H1 (cell line): ENCODE measurements around the gene ANO6. TPM values are rescaled to one million over a fixed set of nuclear protein-coding genes. Genes with fewer than 3 reads are reported as not detected.

ENCODE experiments used
- CTCF ChIA-PET: fragments of 300-600 bp; sonication (Branson Sonifier 250); formaldehyde crosslinking; loops from one replicate; lab custom pipeline; 2021; ENCODE audit not compliant: partially characterized antibody; lab: Charles Lee
- POLR2A ChIA-PET: fragments of 300-600 bp; sonication (Branson Sonifier 250); formaldehyde crosslinking; loops from one replicate; lab custom pipeline; 2021; ENCODE audit warnings: inconsistent platforms; ENCODE audit not compliant: partially characterized antibody; lab: Charles Lee
- DNase-seq, 2 experiments: peaks; one replicate each; pipeline versions ENCODE4 v3.0.0 to v3.0.0-alpha.2; 2010 to 2022; ENCODE audit warnings: low spot score in 2 of 2, low read depth in 1 of 2, mixed read lengths in 1 of 2
- FAIRE-seq: peaks from 2 replicates; lab custom pipeline; 2011; peaks lifted over from hg19 to GRCh38; lab: Jason Lieb, UNC
- H2AFZ ChIP-seq: 2 replicates; pipeline ENCODE4 v1.8.1; 2012; ENCODE audit warnings: low read length, inconsistent platforms
- H2AK5ac ChIP-seq: 2 replicates; pipeline ENCODE4 v1.6.1; 2013; ENCODE audit warnings: low read depth, low read length
- H2BK120ac ChIP-seq: replicated peaks from 2 replicates; pipeline ENCODE3; 2013; ENCODE audit warnings: low read depth, low read length, inconsistent platforms
- H2BK12ac ChIP-seq: 2 replicates; pipeline ENCODE4 v1.6.1; 2013; ENCODE audit warnings: low read depth, low read length
- H2BK15ac ChIP-seq: 2 replicates; pipeline ENCODE4 v1.6.1; 2013; ENCODE audit warnings: low read length
- H2BK20ac ChIP-seq: 2 replicates; pipeline ENCODE4 v1.6.1; 2013; ENCODE audit warnings: low read length
- H2BK5ac ChIP-seq: 2 replicates; pipeline ENCODE4 v1.6.1; 2013; ENCODE audit warnings: low read depth, low read length
- H3K14ac ChIP-seq: 2 replicates; pipeline ENCODE4 v1.6.1; 2013; ENCODE audit warnings: inconsistent platforms; ENCODE audit not compliant: insufficient read length
- H3K18ac ChIP-seq: 2 replicates; pipeline ENCODE4 v1.6.1; 2013; ENCODE audit warnings: low read length; ENCODE audit errors: extremely low read depth
- H3K23ac ChIP-seq: 2 replicates; pipeline ENCODE4 v1.6.1; 2013; ENCODE audit warnings: inconsistent platforms; ENCODE audit not compliant: insufficient read length
- H3K23me2 ChIP-seq: 2 replicates; pipeline ENCODE4 v1.6.1; 2013; ENCODE audit warnings: low read depth, low read length
- H3K27ac ChIP-seq: 2 replicates; pipeline ENCODE4 v1.6.1; 2011; ENCODE audit warnings: low read depth, low read length, inconsistent platforms
- H3K27me3 ChIP-seq, 4 experiments: replicated peaks in 1 of 4; 1 replicate in 1 of 4; 2 replicates in 3 of 4; pipeline versions ENCODE4 v1.6.1 to v1.8.1; 2011 to 2013; ENCODE audit warnings: low read length in 3 of 4, mild to moderate bottlenecking in 3 of 4, inconsistent platforms in 2 of 4, mixed read lengths in 2 of 4, moderate library complexity in 1 of 4; ENCODE audit not compliant: control insufficient read depth in 3 of 4, insufficient read depth in 3 of 4; ENCODE audit errors: extremely low read depth in 1 of 4
- H3K36me3 ChIP-seq, 4 experiments: 2 replicates each; pipeline versions ENCODE4 v1.6.1 to v1.8.1; 2011 to 2013; ENCODE audit warnings: mild to moderate bottlenecking in 4 of 4, low read length in 3 of 4, moderate library complexity in 2 of 4, control low read depth in 1 of 4, inconsistent platforms in 1 of 4; ENCODE audit not compliant: insufficient read depth in 4 of 4, control insufficient read depth in 2 of 4
- H3K4ac ChIP-seq: replicated peaks from 2 replicates; pipeline ENCODE3; 2013; ENCODE audit warnings: low read length, low read depth, mixed read lengths, inconsistent platforms; ENCODE audit not compliant: insufficient read length
- H3K4me1 ChIP-seq, 4 experiments: replicated peaks in 1 of 4; 1 replicate in 1 of 4; 2 replicates in 3 of 4; pipeline versions ENCODE4 v1.6.1 to v1.8.1; 2011 to 2013; ENCODE audit warnings: low read length in 3 of 4, inconsistent platforms in 2 of 4, mixed read lengths in 1 of 4; ENCODE audit not compliant: insufficient read depth in 4 of 4, control insufficient read depth in 3 of 4
- H3K4me2 ChIP-seq, 2 experiments: 2 replicates each; pipeline versions ENCODE4 v1.6.1 to v1.8.1; 2011 to 2013; ENCODE audit warnings: low read depth in 2 of 2, low read length in 2 of 2, control low read depth in 1 of 2, inconsistent platforms in 1 of 2, mild to moderate bottlenecking in 1 of 2; ENCODE audit not compliant: insufficient read depth in 1 of 2
- H3K4me3 ChIP-seq, 4 experiments: fragments of 200-600, 300-600 bp in 1 of 4; sonication (generic), shearing (Covaris generic), sonication (Bioruptor Twin) in 1 of 4; 2 replicates each; pipeline versions ENCODE4 v1.5.1 to v1.8.1; 2011 to 2016; ENCODE audit warnings: low read length in 4 of 4, low read depth in 3 of 4, control low read depth in 2 of 4, inconsistent platforms in 2 of 4, mild to moderate bottlenecking in 2 of 4, mixed read lengths in 1 of 4, moderate library complexity in 1 of 4; ENCODE audit not compliant: insufficient read depth in 2 of 4; ENCODE audit errors: extremely low read depth in 1 of 4
- H3K56ac ChIP-seq: replicated peaks from 2 replicates; pipeline ENCODE3; 2013; ENCODE audit warnings: low read depth, mild to moderate bottlenecking, mixed read lengths, low read length, inconsistent platforms; ENCODE audit not compliant: insufficient read length
- H3K79me1 ChIP-seq: 2 replicates; pipeline ENCODE4 v1.6.1; 2013; ENCODE audit warnings: low read depth, low read length, control low read depth
- H3K79me2 ChIP-seq, 2 experiments: 2 replicates each; pipeline versions ENCODE4 v1.6.1 to v1.8.1; 2012 to 2013; ENCODE audit warnings: low read length in 2 of 2, mild to moderate bottlenecking in 2 of 2, inconsistent platforms in 1 of 2; ENCODE audit not compliant: insufficient read depth in 2 of 2, control insufficient read depth in 1 of 2
- H3K9ac ChIP-seq, 4 experiments: replicated peaks in 1 of 4; 1 replicate in 1 of 4; 2 replicates in 3 of 4; pipeline versions ENCODE4 v1.6.1 to v1.8.1; 2011 to 2013; ENCODE audit warnings: low read depth in 3 of 4, low read length in 3 of 4, control low read depth in 2 of 4, mild to moderate bottlenecking in 2 of 4, moderate library complexity in 2 of 4, inconsistent platforms in 1 of 4; ENCODE audit errors: extremely low read depth in 1 of 4
- H3K9me3 ChIP-seq, 2 experiments: 2 replicates each; pipeline versions ENCODE4 v1.6.1 to v1.8.1; 2012 to 2013; ENCODE audit warnings: mild to moderate bottlenecking in 2 of 2, moderate library complexity in 2 of 2, control low read depth in 1 of 2, inconsistent platforms in 1 of 2, low read depth in 1 of 2, low read length in 1 of 2, mixed read lengths in 1 of 2; ENCODE audit not compliant: insufficient read depth in 2 of 2
- H4K20me1 ChIP-seq, 2 experiments: replicated peaks in 1 of 2; 2 replicates each; pipeline versions ENCODE3 to v1.8.1; 2011 to 2013; ENCODE audit warnings: inconsistent platforms in 2 of 2, low read length in 2 of 2, mild to moderate bottlenecking in 1 of 2; ENCODE audit not compliant: insufficient read depth in 2 of 2, control insufficient read depth in 1 of 2
- H4K5ac ChIP-seq: 2 replicates; pipeline ENCODE4 v1.6.1; 2013; ENCODE audit warnings: low read length, low read depth, mixed read lengths, inconsistent platforms; ENCODE audit not compliant: insufficient read length
- H4K8ac ChIP-seq: 2 replicates; pipeline ENCODE4 v1.8.0; 2013; ENCODE audit warnings: mild to moderate bottlenecking, moderate library complexity, low read length, inconsistent platforms; ENCODE audit not compliant: insufficient read depth; ENCODE audit errors: extremely low read depth
- H4K91ac ChIP-seq: replicated peaks from 2 replicates; pipeline ENCODE3; 2013; ENCODE audit warnings: low read length, mixed read lengths, inconsistent platforms; ENCODE audit not compliant: insufficient read length
- ATF3 ChIP-seq: IDR thresholded peaks from 2 replicates; pipeline ENCODE4 v1.6.1; 2011; ENCODE audit warnings: low read depth, mild to moderate bottlenecking, low read length; ENCODE audit not compliant: insufficient read depth
- CBX5 ChIP-seq: fragments of 300-800, 300-1000 bp; sonication (generic); IDR thresholded peaks from 2 replicates; pipeline ENCODE4 v1.7.1; 2016; ENCODE audit warnings: antibody characterized with exemption, low read length, low read depth
- CBX8 ChIP-seq: fragments of 300-800, 300-1000 bp; sonication (generic); IDR thresholded peaks from 2 replicates; pipeline ENCODE4 v1.7.1; 2016; ENCODE audit warnings: low read depth, low read length, borderline replicate concordance
- GTF2F1 ChIP-seq: IDR thresholded peaks from 2 replicates; pipeline ENCODE4 v1.6.1; 2012; ENCODE audit warnings: low read depth, low read length, improper control_type of control experiment, borderline replicate concordance
- HDAC6 ChIP-seq: IDR thresholded peaks from one replicate; pipeline ENCODE4 v1.7.1; 2012; ENCODE audit warnings: low read depth, mild to moderate bottlenecking, inconsistent platforms, low read length, moderate library complexity
- PHF8 ChIP-seq: fragments of 200-600 bp; sonication (generic); conservative IDR thresholded peaks from 2 replicates; pipeline ENCODE4 v1.7.1; 2012; ENCODE audit warnings: low read depth, mild to moderate bottlenecking, inconsistent platforms, low read length, moderate library complexity
- SIX5 ChIP-seq: IDR thresholded peaks from 2 replicates; pipeline ENCODE4 v1.6.1; 2011; ENCODE audit warnings: mild to moderate bottlenecking, low read depth, low read length
- SRF ChIP-seq: IDR thresholded peaks from 2 replicates; pipeline ENCODE4 v1.6.1; 2011; ENCODE audit warnings: mild to moderate bottlenecking, low read depth, low read length, moderate library complexity
- YY1 ChIP-seq: IDR thresholded peaks from 2 replicates; pipeline ENCODE4 v1.6.1; 2011; ENCODE audit warnings: low read depth, mild to moderate bottlenecking, low read length
- WGBS, 2 experiments: shearing (Covaris generic) in 1 of 2; methylation state at CpG; one replicate each; pipeline versions ENCODE4 v1.1.6 to v1.1.7; 2013 to 2015; ENCODE audit warnings: low lambda C conversion rate in 2 of 2, mixed read lengths in 2 of 2, inconsistent platforms in 1 of 2, low coverage in 1 of 2, missing lambda C conversion rate in 1 of 2; ENCODE audit not compliant: insufficient replicate concordance in 2 of 2, insufficient coverage in 1 of 2, insufficient read length in 1 of 2; ENCODE audit errors: extremely low coverage in 1 of 2, missing lambda C conversion rate in 1 of 2; 5-methylcytosine and 5-hydroxymethylcytosine counted together
- polyA plus RNA-seq, 7 experiments: library from polyadenylated mRNA; depleted of rRNA in 3 of 7; stranded (reverse) in 5 of 7; unstranded in 2 of 7; fragments of >200 nt in 5 of 7; fragments of 200-250 nt in 2 of 7; gene quantifications; 1 replicate in 5 of 7; 2 replicates in 1 of 7; 4 replicates in 1 of 7; pipeline versions ENCODE4 v1.2.1 to v1.2.3, GENCODE V29; 2011 to 2013; ENCODE audit warnings: missing spikeins in 2 of 7, mixed read lengths in 2 of 7
- total RNA-seq: library from RNA; stranded (reverse); fragmentation: NEBNext Ultra II Directional; extraction: Animal tissue kit (Norgen Biotek cat#: 25700); gene quantifications from 2 replicates; pipeline ENCODE4 v1.2.1, GENCODE V29; 2021

Gene ANO6
- total and polyA plus RNA-seq, 2 of the 8 experiments (the other 6 are each of a cell fraction or from before 2014, with no cell fraction given): 15.1 to 39.7 TPM

GRCh38 chr12:45355730-45356129 lies 139.8 kb downstream of the ANO6 start:
- Histone ChIP-seq H3K4me3 (no peak overlapping the region), H2BK12ac (no peak overlapping the region), H2BK5ac (no peak overlapping the region; the same call in 1 of the 2 replicates), H3K23ac (no peak overlapping the region)
- TF ChIP-seq CBX5: no peak
- no peak for TF ChIP-seq YY1
- no peak for TF ChIP-seq SRF
- no peak for TF ChIP-seq PHF8
- no peak for TF ChIP-seq SIX5
- no peak for TF ChIP-seq GTF2F1
- TF ChIP-seq ATF3: no peak
- no peak for TF ChIP-seq HDAC6
- TF ChIP-seq CBX8: no peak
- TF ChIP-seq, all 59 proteins: peak for 0
- H2BK120ac ChIP-seq: no peak overlapping the region
- H3K79me2 ChIP-seq: no peaks in the 10 kb centered on the region
- no peak overlapping the region; the same call in 1 of the 2 replicates for H3K18ac ChIP-seq
- FAIRE-seq (no peak), DNase-seq (no peak)
- POLR2A ChIA-PET: interaction anchor here (1.0 to 1.3 kb wide), 3 partner anchors 10 to 50 kb away, joined by 3 to 4 read pairs (median 3); no protein-coding TSS in a partner anchor
- H4K20me1 ChIP-seq: no peaks in the 10 kb centered on the region
- CTCF ChIA-PET: interaction anchor here (1.0 to 1.7 kb wide), 2 partner anchors 10 to 33 kb away, joined by 3 to 5 read pairs; no protein-coding TSS in a partner anchor
- H3K4me1 ChIP-seq: peaks cover 0 to 3% (median 0%) of the 10 kb centered on the region in 4 experiments; a peak in 1 of 7 replicates
- no peak overlapping the region for H4K8ac ChIP-seq
- H2BK20ac ChIP-seq: no peak overlapping the region
- no peak overlapping the region for H3K4me2 ChIP-seq
- H3K14ac ChIP-seq: no peak overlapping the region
- H2AK5ac ChIP-seq: no peak overlapping the region
- peaks cover 2% of the 10 kb centered on the region; the same call in 1 of the 2 replicates for H3K23me2 ChIP-seq
- no peak overlapping the region for H3K56ac ChIP-seq
- H3K36me3 ChIP-seq: peaks cover under 1 to 14% (median 7%) of the 10 kb centered on the region in 4 experiments; a peak in 6 of 8 replicates
- no peak overlapping the region for H3K27ac ChIP-seq
- no peak overlapping the region for H2BK15ac ChIP-seq
- no peak overlapping the region for H4K5ac ChIP-seq
- peaks cover 0 to 1% of the 10 kb centered on the region in 2 experiments; a peak in 1 of 4 replicates for H3K9me3 ChIP-seq
- H2AFZ ChIP-seq: no peak overlapping the region
- H3K79me1 ChIP-seq: no peaks in the 10 kb centered on the region
- H3K27me3 ChIP-seq: no peaks in the 10 kb centered on the region
- H4K91ac ChIP-seq: no peak overlapping the region
- no peak overlapping the region for H3K4ac ChIP-seq
- WGBS, 2 experiments: 83% methylated on average over 3 of the region's 3 CpGs; no CpG with 5 or more reads in 1 of the 2 experiments
- H3K9ac ChIP-seq: no peak overlapping the region
